Naive thymus-derived CD4-positive, alpha-beta T cell (primary cell): ENCODE measurements around the gene APEX1. TPM values are rescaled to one million over a fixed set of nuclear protein-coding genes. Genes with fewer than 3 reads are reported as not detected.

Experiments
- ATAC-seq: fragments of 150-1000 bp; cut with Tn5 transposase; 2 replicates; pipeline ENCODE4 v1.10.0; 2021; ENCODE audit warnings: mild to moderate bottlenecking, moderate library complexity
- CTCF ChIA-PET: fragments of 350-600 bp; sonication (Branson Sonifier 250); formaldehyde crosslinking; loops from one replicate; lab custom pipeline; 2021; ENCODE audit warnings: antibody characterized with exemption; lab: Charles Lee
- POLR2A ChIA-PET: fragments of 350-600 bp; sonication (Branson Sonifier 250); formaldehyde crosslinking; loops from one replicate; lab custom pipeline; 2021; ENCODE audit warnings: antibody characterized with exemption, inconsistent platforms; lab: Charles Lee
- DNase-seq, 9 donors: peaks; one replicate each; pipeline versions ENCODE4 v3.0.0 to v3.0.0-alpha.2; 2020 to 2022; ENCODE audit warnings: mixed read lengths in 1 of 9
- H3K27ac ChIP-seq: one replicate; pipeline ENCODE4 v1.7.0; 2013; ENCODE audit warnings: mild to moderate bottlenecking, low read depth, low read length, moderate library complexity
- H3K27me3 ChIP-seq, 2 donors: one replicate each; pipeline ENCODE4 v1.7.0; 2013; ENCODE audit warnings: low read length in 2 of 2, mild to moderate bottlenecking in 2 of 2, moderate library complexity in 2 of 2; ENCODE audit not compliant: control insufficient read depth in 2 of 2, insufficient read depth in 2 of 2
- H3K36me3 ChIP-seq, 3 experiments: 1 replicate in 2 of 3; 2 replicates in 1 of 3; pipeline ENCODE4 v1.7.0; 2013; ENCODE audit warnings: low read length in 3 of 3, mild to moderate bottlenecking in 3 of 3, moderate library complexity in 1 of 3; ENCODE audit not compliant: insufficient read depth in 3 of 3, control insufficient read depth in 2 of 3
- H3K4me1 ChIP-seq, 2 donors: one replicate each; pipeline ENCODE4 v1.7.0; 2013; ENCODE audit warnings: low read length in 2 of 2, mild to moderate bottlenecking in 2 of 2, moderate library complexity in 1 of 2; ENCODE audit not compliant: control insufficient read depth in 2 of 2, insufficient read depth in 2 of 2
- H3K4me3 ChIP-seq: 2 replicates; pipeline ENCODE4 v1.7.0; 2013; ENCODE audit warnings: mild to moderate bottlenecking, low read length
- H3K9me3 ChIP-seq, 3 experiments: 1 replicate in 2 of 3; 2 replicates in 1 of 3; pipeline ENCODE4 v1.7.0; 2013; ENCODE audit warnings: low read length in 3 of 3; ENCODE audit not compliant: control insufficient read depth in 2 of 3
- H3K27ac Mint-ChIP-seq, 9 donors: one replicate each; pipeline ENCODE4 v1.8.0; 2020 to 2022; ENCODE audit warnings: mixed read lengths in 9 of 9, mild to moderate bottlenecking in 8 of 9, moderate library complexity in 5 of 9, inconsistent platforms in 2 of 9
- H3K27me3 Mint-ChIP-seq, 5 donors: one replicate each; pipeline ENCODE4 v1.8.0; 2021 to 2022; ENCODE audit warnings: mixed read lengths in 5 of 5, mild to moderate bottlenecking in 1 of 5
- H3K36me3 Mint-ChIP-seq, 5 donors: one replicate each; pipeline ENCODE4 v1.8.0; 2020 to 2022; ENCODE audit warnings: mixed read lengths in 5 of 5, mild to moderate bottlenecking in 3 of 5, inconsistent platforms in 1 of 5
- H3K4me1 Mint-ChIP-seq, 7 donors: one replicate each; pipeline ENCODE4 v1.8.0; 2020 to 2022; ENCODE audit warnings: mixed read lengths in 7 of 7, mild to moderate bottlenecking in 3 of 7, inconsistent platforms in 1 of 7
- H3K4me3 Mint-ChIP-seq, 10 donors: one replicate each; pipeline ENCODE4 v1.8.0; 2020 to 2022; ENCODE audit warnings: mild to moderate bottlenecking in 10 of 10, mixed read lengths in 10 of 10, moderate library complexity in 6 of 10, inconsistent platforms in 2 of 10
- H3K9me3 Mint-ChIP-seq, 11 donors: one replicate each; pipeline ENCODE4 v1.8.0; 2020 to 2022; ENCODE audit warnings: mixed read lengths in 11 of 11, mild to moderate bottlenecking in 4 of 11, inconsistent platforms in 1 of 11, moderate library complexity in 1 of 11
- intact Hi-C, 2 donors: fragments of 100-400 bp; cut with micrococcal nuclease; formaldehyde crosslinking; loops; one replicate each; pipeline ENCODE4 v1.15.1; 2023
- polyA plus RNA-seq, 2 donors: library from polyadenylated mRNA; unstranded; fragments of 300-500 nt; fragmentation: Illumina TruSeq; gene quantifications; one replicate each; pipeline ENCODE4 v1.2.3, GENCODE V29; 2021
- total RNA-seq, 6 experiments: library from RNA in 5 of 6; stranded (reverse) in 5 of 6; gene quantifications; 1 replicate in 5 of 6; 2 replicates in 1 of 6; pipeline ENCODE4 v1.2.3 and lab custom pipeline; 2021 to 2026

Gene APEX1
- total and polyA plus RNA-seq, 7 experiments from 2014 or later, result 97.4 to 205 (median 135) TPM

DNA sequence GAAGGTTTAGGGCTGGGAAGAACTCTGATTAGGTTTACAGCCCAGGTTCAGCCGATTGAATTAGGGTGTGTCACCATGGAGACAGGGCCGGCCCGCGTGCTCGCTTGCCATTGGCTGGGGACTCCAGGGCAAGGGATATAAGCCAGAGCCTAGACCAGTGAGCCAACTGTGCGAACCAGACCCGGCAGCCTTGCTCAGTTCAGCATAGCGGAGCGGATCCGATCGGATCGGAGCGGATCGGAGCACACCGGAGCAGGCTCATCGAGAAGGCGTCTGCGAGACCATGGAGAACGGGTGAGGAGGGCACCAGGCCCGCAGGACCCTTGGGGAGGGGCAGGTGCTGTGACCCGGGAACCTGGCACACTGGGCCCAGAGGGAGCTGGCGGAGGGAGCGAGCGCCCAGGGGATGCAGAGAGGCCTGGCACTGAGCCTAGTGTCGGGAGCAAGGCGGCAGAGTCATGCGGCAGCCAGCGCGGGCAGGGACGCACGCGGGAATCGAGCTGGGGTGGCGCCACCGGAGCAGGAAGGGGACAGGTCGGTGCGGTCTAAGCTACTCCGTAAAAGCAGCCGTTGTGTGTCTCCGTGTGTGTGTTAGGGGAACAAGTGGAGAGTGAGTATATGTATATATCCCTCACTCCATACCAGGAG is 14.3 kb downstream of the APEX1 start, which contains the start of gene PNP:
Gene PNP (plus strand): TSS at position 165 of the 648 bp plus-strand sequence. CDS start 119 bp downstream, at position 284.
- H3K27ac ChIP-seq, result peak within 1 kb of the TSS; percentile 87
- peaks cover 0 to 6% (median 0%) of the 10 kb centered on the region in 5 donors for H3K27me3 Mint-ChIP-seq
- peaks cover 3 to 20% (median 19%) of the 10 kb centered on the region in 3 experiments for H3K36me3 ChIP-seq
- peaks cover 5 to 29% (median 25%) of the 10 kb centered on the region in 5 donors for H3K36me3 Mint-ChIP-seq
- peak; percentile 74 to 88 (median 84) for DNase-seq
- peaks cover 13 to 32% of the 10 kb centered on the region in 2 donors for H3K4me1 ChIP-seq
- POLR2A ChIA-PET, result interaction anchor here (0.5 to 4.8 kb wide), 17 partner anchors 8 to 786 kb away, joined by 3 to 47 read pairs (median 4); partner anchors contain the start of genes APEX1, OSGEP, PARP2 and PIP4P1
- no peaks in the 10 kb centered on the region for H3K27me3 ChIP-seq
- H3K9me3 Mint-ChIP-seq, result peaks cover 0 to 2% (median 0%) of the 10 kb centered on the region in 11 donors
- peaks cover 40 to 49% (median 43%) of the 10 kb centered on the region in 7 donors for H3K4me1 Mint-ChIP-seq
- H3K4me3 ChIP-seq, result peak within 1 kb of the TSS; percentile 87
- H3K9me3 ChIP-seq, result no peaks in the 10 kb centered on the region
- ATAC-seq, result peak; percentile 94
- H3K4me3 Mint-ChIP-seq, result peak within 1 kb of the TSS; percentile 95 to 100 (median 99)
- intact Hi-C loops, result loop anchor here (1.0 to 2.0 kb wide), 10 partner anchors 8 to 213 kb away; partner anchors contain the start of genes PIP4P1 (in 2 of the 2), APEX1 (in 1 of the 2), PARP2 (in 1 of the 2) and TEP1 (in 1 of the 2)
- H3K27ac Mint-ChIP-seq, result peak within 1 kb of the TSS; percentile 89 to 98 (median 97)
- CTCF ChIA-PET, result interaction anchor here (0.7 to 1.2 kb wide), 2 partner anchors 55 to 60 kb away, joined by 3 to 4 read pairs; partner anchors contain the start of gene TEP1

DNA sequence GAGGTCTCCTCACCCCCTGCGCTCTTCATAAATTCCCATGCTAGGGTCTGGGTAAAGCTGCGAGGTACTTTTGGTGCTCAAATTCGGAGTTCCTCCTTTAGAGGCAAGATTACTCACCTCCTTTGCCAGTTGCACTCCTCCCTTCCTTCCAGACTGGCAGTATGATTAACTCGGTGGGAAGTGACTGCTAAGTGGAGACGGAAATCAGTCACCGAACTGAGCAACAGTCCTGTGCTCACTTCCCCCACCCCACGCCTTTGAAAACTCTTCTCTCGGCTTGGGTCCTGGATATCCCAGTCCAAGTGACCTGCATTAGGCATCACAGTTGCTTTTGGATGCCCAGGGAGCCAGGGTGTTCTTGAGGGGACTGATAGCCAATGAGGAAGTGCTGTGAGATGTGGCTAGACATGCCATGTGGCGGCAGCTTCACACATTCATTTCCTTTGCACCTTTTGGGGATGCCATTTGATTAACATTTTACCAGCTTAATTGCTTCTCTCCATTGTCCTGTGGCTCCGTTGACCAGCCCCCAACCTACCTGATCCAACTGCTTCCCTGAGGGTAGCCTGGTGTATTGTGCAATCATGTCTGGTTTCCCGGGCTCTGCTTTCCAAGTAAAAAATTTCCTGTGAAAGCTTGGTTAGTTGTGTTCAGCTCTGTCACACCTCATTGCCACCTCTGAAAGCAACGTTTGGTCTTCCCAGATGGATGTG is 15.0 kb downstream of the APEX1 start:
- H3K36me3 Mint-ChIP-seq, result peaks cover 11 to 35% (median 31%) of the 10 kb centered on the region in 5 donors
- peak; percentile 17 to 56 (median 34) for DNase-seq
- H3K4me3 Mint-ChIP-seq, result peak overlapping the region; percentile 95 to 100 (median 99)
- H3K4me1 ChIP-seq, result peaks cover 13 to 34% of the 10 kb centered on the region in 2 donors
- peak overlapping the region; percentile 87 for H3K4me3 ChIP-seq
- CTCF ChIA-PET, result interaction anchor here (0.7 to 1.2 kb wide), 3 partner anchors 56 to 139 kb away, joined by 3 to 4 read pairs (median 4); partner anchors contain the start of gene TEP1
- peaks cover 43 to 55% (median 50%) of the 10 kb centered on the region in 7 donors for H3K4me1 Mint-ChIP-seq
- H3K27ac ChIP-seq, result peak overlapping the region; percentile 87
- H3K36me3 ChIP-seq, result peaks cover 10 to 27% (median 25%) of the 10 kb centered on the region in 3 experiments
- H3K9me3 ChIP-seq, result no peaks in the 10 kb centered on the region
- peak overlapping the region; percentile 89 to 98 (median 97) for H3K27ac Mint-ChIP-seq
- POLR2A ChIA-PET, result interaction anchor here (0.5 to 4.8 kb wide), 18 partner anchors 9 to 785 kb away, joined by 3 to 47 read pairs (median 4); partner anchors contain the start of genes APEX1, OSGEP, PARP2 and PIP4P1
- H3K27me3 Mint-ChIP-seq, result peaks cover 0 to 6% (median 0%) of the 10 kb centered on the region in 5 donors
- peak; percentile 58 for ATAC-seq
- intact Hi-C loops, result loop anchor here (1.0 to 2.0 kb wide), 11 partner anchors 7 to 213 kb away; partner anchors contain the start of genes APEX1 (in 2 of the 2), PIP4P1 (in 2 of the 2), PARP2 (in 1 of the 2) and TEP1 (in 1 of the 2)
- no peaks in the 10 kb centered on the region for H3K27me3 ChIP-seq
- H3K9me3 Mint-ChIP-seq, result peaks cover 0 to 2% (median 0%) of the 10 kb centered on the region in 11 donors

GRCh38 chr14:20470603-20470901 is 15.5 kb downstream of the APEX1 start:
- peaks cover 43 to 60% (median 55%) of the 10 kb centered on the region in 7 donors for H3K4me1 Mint-ChIP-seq
- Histone ChIP-seq H3K36me3 (peaks cover 15 to 32% (median 30%) of the 10 kb centered on the region in 3 experiments), H3K9me3 (no peaks in the 10 kb centered on the region), H3K27me3 (no peaks in the 10 kb centered on the region), H3K4me3 (peak overlapping the region; percentile 87), H3K4me1 (peaks cover 14 to 39% of the 10 kb centered on the region in 2 donors), H3K27ac (peak overlapping the region; percentile 87)
- ChIA-PET POLR2A (interaction anchor here (0.7 to 4.8 kb wide), 12 partner anchors 8 to 142 kb away, joined by 3 to 47 read pairs (median 7); partner anchors contain the start of genes APEX1, OSGEP, PARP2 and PIP4P1), CTCF (interaction anchor here (0.9 kb wide), 1 partner anchor 138 kb away, joined by 4 read pairs; no protein-coding TSS in a partner anchor)
- peaks cover 0 to 2% (median 0%) of the 10 kb centered on the region in 11 donors for H3K9me3 Mint-ChIP-seq
- ATAC-seq (no peak), DNase-seq (no peak)
- intact Hi-C loops, result loop anchor here (1.0 kb wide), 2 partner anchors 15 to 61 kb away; partner anchors contain the start of gene APEX1 (in 1 of the 2)
- peak overlapping the region; percentile 95 to 100 (median 99) for H3K4me3 Mint-ChIP-seq
- peaks cover 0 to 4% (median 0%) of the 10 kb centered on the region in 5 donors for H3K27me3 Mint-ChIP-seq
- H3K36me3 Mint-ChIP-seq, result peaks cover 14 to 40% (median 37%) of the 10 kb centered on the region in 5 donors
- peak overlapping the region; percentile 89 to 98 (median 97) for H3K27ac Mint-ChIP-seq

DNA sequence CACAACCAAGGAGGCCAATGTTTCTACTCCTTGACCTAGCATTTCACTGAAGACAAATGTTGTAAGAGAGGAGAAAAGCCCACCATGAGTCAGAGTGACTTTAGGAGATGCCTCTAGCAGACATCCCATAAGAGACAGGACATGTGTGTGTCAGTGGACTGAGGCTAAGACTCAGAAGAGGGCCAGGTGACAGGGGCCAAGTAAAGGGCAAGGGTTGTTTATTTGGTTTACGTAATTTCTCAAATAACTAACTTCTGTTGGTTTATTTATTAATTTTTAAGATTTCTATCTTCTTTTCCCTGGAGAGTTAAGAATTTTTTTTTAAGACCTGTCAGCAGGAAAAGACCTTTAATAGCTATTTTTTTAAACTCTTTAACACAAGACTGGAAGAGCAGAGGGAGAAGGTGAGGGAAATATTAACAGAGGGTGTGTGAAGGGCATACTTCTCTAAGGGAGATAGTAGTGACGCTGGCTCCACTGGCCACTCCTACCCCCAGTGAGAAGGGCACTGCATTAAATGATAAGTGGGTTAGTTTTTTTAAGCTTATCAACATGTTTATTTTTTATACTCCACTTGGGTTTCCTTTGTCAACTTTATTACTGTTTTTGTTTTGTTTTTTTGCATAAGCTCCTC is 17.6 kb downstream of the APEX1 start:
- Mint-ChIP-seq H3K27me3 (peaks cover 0 to 4% (median 0%) of the 10 kb centered on the region in 5 donors), H3K36me3 (peaks cover 14 to 61% (median 52%) of the 10 kb centered on the region in 5 donors), H3K4me1 (peaks cover 64 to 81% (median 76%) of the 10 kb centered on the region in 7 donors), H3K4me3 (peak overlapping the region; percentile 67 to 99 (median 80)), H3K9me3 (peaks cover 0 to 2% (median 0%) of the 10 kb centered on the region in 11 donors), H3K27ac (peak overlapping the region; percentile 44 to 89 (median 84))
- ATAC-seq (no peak), DNase-seq (no peak)
- Histone ChIP-seq H3K27ac (no peak overlapping the region), H3K4me1 (peaks cover 35 to 59% of the 10 kb centered on the region in 2 donors), H3K27me3 (no peaks in the 10 kb centered on the region), H3K4me3 (no peak overlapping the region), H3K9me3 (no peaks in the 10 kb centered on the region), H3K36me3 (peaks cover 27 to 47% (median 43%) of the 10 kb centered on the region in 3 experiments)
- ChIA-PET POLR2A (interaction anchor here (0.8 to 3.1 kb wide), 5 partner anchors 10 to 18 kb away, joined by 3 to 19 read pairs (median 8); partner anchors contain the start of genes APEX1, OSGEP and PIP4P1), CTCF (no interaction called here)
- intact Hi-C loops, result no loop called here

GRCh38 chr14:20476776-20477175 is 21.8 kb downstream of the APEX1 start:
- Histone ChIP-seq H3K4me1 (peaks cover 50 to 63% of the 10 kb centered on the region in 2 donors), H3K27ac (peak overlapping the region; percentile 68), H3K4me3 (peak overlapping the region; percentile 17), H3K36me3 (peaks cover 27 to 46% (median 43%) of the 10 kb centered on the region in 3 experiments), H3K27me3 (no peaks in the 10 kb centered on the region), H3K9me3 (no peaks in the 10 kb centered on the region)
- peaks cover 19 to 70% (median 54%) of the 10 kb centered on the region in 5 donors for H3K36me3 Mint-ChIP-seq
- ATAC-seq, result no peak
- POLR2A ChIA-PET, result interaction anchor here (0.5 to 2.8 kb wide), 3 partner anchors 9 to 68 kb away, joined by 3 to 35 read pairs (median 14); partner anchors contain the start of gene PIP4P1
- H3K27me3 Mint-ChIP-seq, result no peaks in the 10 kb centered on the region
- CTCF ChIA-PET, result interaction anchor here (1.3 kb wide), 1 partner anchor 15 kb away, joined by 3 read pairs; the partner anchor contains the start of gene PIP4P1
- H3K9me3 Mint-ChIP-seq, result peaks cover 0 to 5% (median 0%) of the 10 kb centered on the region in 11 donors
- intact Hi-C loops, result loop anchor here (1.0 kb wide), 4 partner anchors 7 to 21 kb away; partner anchors contain the start of genes PNP (in 2 of the 2), APEX1 (in 1 of the 2) and PIP4P1 (in 1 of the 2)
- no peak for DNase-seq
- H3K4me1 Mint-ChIP-seq, result peaks cover 57 to 98% (median 85%) of the 10 kb centered on the region in 7 donors
- H3K4me3 Mint-ChIP-seq, result peak overlapping the region; percentile 68 to 86 (median 77)
- peak overlapping the region; percentile 83 to 96 (median 89) for H3K27ac Mint-ChIP-seq
